ENCODE data around the gene NFASC. TPM values are rescaled to one million over a fixed set of nuclear protein-coding genes. Genes with fewer than 3 reads are reported as not detected.
A peak's percentile ranks its signal among the peaks of the same experiment; 100 is the strongest.

The NFASC gene
- total RNA-seq, 2 donors from 2014 or later, result 27.7 to 45.9 TPM

GRCh38 chr1:204837440-204838084, 33.1 kb upstream of the NFASC start:
- Mint-ChIP-seq H3K27ac (no peak overlapping the region), H3K36me3 (ENCODE audit: low read depth) (peaks cover 2% of the 10 kb centered on the region), H3K9me3 (no peaks in the 10 kb centered on the region), H3K4me1 (peaks cover 14% of the 10 kb centered on the region), H3K4me3 (no peak overlapping the region), H3K27me3 (ENCODE audit: insufficient read depth) (no peaks in the 10 kb centered on the region)
- no peak overlapping the region for H3K9ac ChIP-seq (ENCODE audit: extremely low read depth, low read length, poor library complexity, severe bottlenecking)
- no peak overlapping the region for H3K27ac ChIP-seq (ENCODE audit: low read depth, low read length)
- WGBS, 2 experiments (ENCODE audit: insufficient coverage in 1 of 2, insufficient read length in 1 of 2), result 46 to 58% methylated on average over 6 to 7 of the region's 7 CpGs
- peak; percentile 71 for TF ChIP-seq CTCF (conservative IDR thresholded peaks at IDR 0.05)
- no peaks in the 10 kb centered on the region for H3K9me3 ChIP-seq (ENCODE audit: control insufficient read depth, low read length)
- no peaks in the 10 kb centered on the region for H3K36me3 ChIP-seq (ENCODE audit: control insufficient read depth, insufficient read depth, low read length)
- no peaks in the 10 kb centered on the region for H3K4me1 ChIP-seq (ENCODE audit: control insufficient read depth, insufficient read depth, low read length)
- DNase-seq, result peak; percentile 95
- H3K27me3 ChIP-seq (ENCODE audit: control insufficient read depth, insufficient read depth, low read length, poor library complexity, severe bottlenecking), result no peaks in the 10 kb centered on the region
- H3K4me3 ChIP-seq (ENCODE audit: low read length), result no peak overlapping the region

GRCh38 chr1:204841316-204841715, 29.3 kb upstream of the NFASC start:
- H3K36me3 ChIP-seq (ENCODE audit: control insufficient read depth, insufficient read depth, low read length), result no peaks in the 10 kb centered on the region
- no peaks in the 10 kb centered on the region for H3K9me3 ChIP-seq (ENCODE audit: control insufficient read depth, low read length)
- Mint-ChIP-seq H3K36me3 (ENCODE audit: low read depth) (no peaks in the 10 kb centered on the region), H3K4me3 (no peak overlapping the region), H3K27ac (no peak overlapping the region), H3K4me1 (peaks cover 19% of the 10 kb centered on the region), H3K27me3 (ENCODE audit: insufficient read depth) (no peaks in the 10 kb centered on the region), H3K9me3 (no peaks in the 10 kb centered on the region)
- H3K9ac ChIP-seq (ENCODE audit: extremely low read depth, low read length, poor library complexity, severe bottlenecking), result no peak overlapping the region
- no peak overlapping the region for H3K4me3 ChIP-seq (ENCODE audit: low read length)
- 60 to 80% methylated on average over 1 of the region's 1 CpG for WGBS, 2 experiments (ENCODE audit: insufficient coverage in 1 of 2, insufficient read length in 1 of 2)
- H3K27ac ChIP-seq (ENCODE audit: low read depth, low read length), result no peak overlapping the region
- no peak for DNase-seq
- TF ChIP-seq CTCF (conservative IDR thresholded peaks at IDR 0.05), result no peak
- H3K27me3 ChIP-seq (ENCODE audit: control insufficient read depth, insufficient read depth, low read length, poor library complexity, severe bottlenecking), result no peaks in the 10 kb centered on the region
- peaks cover 5% of the 10 kb centered on the region for H3K4me1 ChIP-seq (ENCODE audit: control insufficient read depth, insufficient read depth, low read length)

DNA sequence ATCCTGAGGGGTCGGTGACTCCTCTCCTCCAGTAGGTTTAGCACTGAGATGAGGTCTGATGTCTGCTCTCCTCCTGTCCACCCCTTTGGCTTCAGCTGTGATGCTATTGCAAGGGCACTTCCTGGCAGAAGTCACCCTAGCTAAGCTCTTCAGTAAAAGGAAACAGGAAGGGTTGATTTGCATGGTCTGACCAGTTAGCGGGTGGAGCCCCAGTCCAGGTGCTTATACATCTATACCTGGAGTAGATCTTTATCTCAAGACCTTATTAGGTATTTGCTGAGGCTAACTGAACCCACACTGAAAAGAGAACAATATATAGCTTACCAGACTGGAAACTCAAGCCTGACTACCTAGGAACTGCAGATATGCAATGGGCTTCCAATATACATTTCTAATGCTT, 28.9 kb upstream of the NFASC start:
- TF ChIP-seq CTCF (conservative IDR thresholded peaks at IDR 0.05), result no peak
- H3K9me3 Mint-ChIP-seq, result no peaks in the 10 kb centered on the region
- peaks cover 5% of the 10 kb centered on the region for H3K4me1 ChIP-seq (ENCODE audit: control insufficient read depth, insufficient read depth, low read length)

More for the DNA sequence above, 28.9 kb upstream of the NFASC start:
- Histone ChIP-seq H3K27ac (ENCODE audit: low read depth, low read length) (no peak overlapping the region), H3K36me3 (ENCODE audit: control insufficient read depth, insufficient read depth, low read length) (no peaks in the 10 kb centered on the region), H3K27me3 (ENCODE audit: control insufficient read depth, insufficient read depth, low read length, poor library complexity, severe bottlenecking) (no peaks in the 10 kb centered on the region), H3K9me3 (ENCODE audit: control insufficient read depth, low read length) (no peaks in the 10 kb centered on the region), H3K4me3 (ENCODE audit: low read length) (no peak overlapping the region), H3K9ac (ENCODE audit: extremely low read depth, low read length, poor library complexity, severe bottlenecking) (no peak overlapping the region)
- Mint-ChIP-seq H3K27ac (no peak overlapping the region), H3K4me1 (peaks cover 23% of the 10 kb centered on the region), H3K4me3 (no peak overlapping the region), H3K36me3 (ENCODE audit: low read depth) (no peaks in the 10 kb centered on the region), H3K27me3 (ENCODE audit: insufficient read depth) (no peaks in the 10 kb centered on the region)
- 95 to 100% methylated on average over 1 to 2 of the region's 2 CpGs for WGBS, 2 experiments (ENCODE audit: insufficient coverage in 1 of 2, insufficient read length in 1 of 2)
- DNase-seq, result no peak
